Endothelial cell (in vitro differentiated cells): ENCODE results near the gene PRMT3. TPM values are rescaled to one million over a fixed set of nuclear protein-coding genes. Genes with fewer than 3 reads are reported as not detected.

Source experiments
- DNase-seq: peaks from one replicate; pipeline ENCODE4 v3.0.0; 2021; ENCODE audit warnings: low spot score
- H3K27ac Mint-ChIP-seq: one replicate; pipeline ENCODE4 v1.8.0; 2021; ENCODE audit warnings: mixed read lengths, inconsistent platforms; ENCODE audit not compliant: unreplicated experiment
- H3K27me3 Mint-ChIP-seq: one replicate; pipeline ENCODE4 v1.8.0; 2021; ENCODE audit warnings: mild to moderate bottlenecking, moderate library complexity, mixed read lengths, inconsistent platforms; ENCODE audit not compliant: unreplicated experiment
- H3K36me3 Mint-ChIP-seq: one replicate; pipeline ENCODE4 v1.8.0; 2021; ENCODE audit warnings: mild to moderate bottlenecking, low read depth, mixed read lengths, inconsistent platforms; ENCODE audit not compliant: unreplicated experiment
- H3K4me1 Mint-ChIP-seq: one replicate; pipeline ENCODE4 v1.8.0; 2021; ENCODE audit warnings: mild to moderate bottlenecking, mixed read lengths, inconsistent platforms; ENCODE audit not compliant: unreplicated experiment
- H3K4me3 Mint-ChIP-seq: one replicate; pipeline ENCODE4 v1.8.0; 2021; ENCODE audit warnings: mild to moderate bottlenecking, mixed read lengths, inconsistent platforms; ENCODE audit not compliant: unreplicated experiment
- H3K9me3 Mint-ChIP-seq: one replicate; pipeline ENCODE4 v1.8.0; 2021; ENCODE audit warnings: mixed read lengths, inconsistent platforms; ENCODE audit not compliant: unreplicated experiment
- CTCF ChIP-seq: fragments of 200-600 bp; sonication (generic); IDR thresholded peaks from one replicate; pipeline ENCODE4 v1.5.0; 2021; ENCODE audit warnings: antibody characterized with exemption; ENCODE audit not compliant: unreplicated experiment
- total RNA-seq: library from RNA; stranded (reverse); fragmentation: NEBNext Ultra II Directional; extraction: Animal tissue kit (Norgen Biotek cat#: 25700); gene quantifications from one replicate; pipeline ENCODE4 v1.2.1, GENCODE V29; 2021; ENCODE audit not compliant: unreplicated experiment

PRMT3 gene
- total RNA-seq, 1 donor from 2014 or later: 5.4 TPM

- no peak for TF ChIP-seq CTCF
- H3K27ac Mint-ChIP-seq: no peak overlapping the region
- no peaks in the 10 kb centered on the region for H3K36me3 Mint-ChIP-seq
- H3K27me3 Mint-ChIP-seq: no peaks in the 10 kb centered on the region
- H3K4me3 Mint-ChIP-seq: no peak overlapping the region
- H3K9me3 Mint-ChIP-seq: no peaks in the 10 kb centered on the region
- peaks cover 5% of the 10 kb centered on the region for H3K4me1 Mint-ChIP-seq
- DNase-seq: no peak
Observed at GRCh38 chr11:20501971-20502370, 114.5 kb downstream of the PRMT3 start.

GRCh38 chr11:20511982-20512381 lies 124.5 kb downstream of the PRMT3 start:
- no peaks in the 10 kb centered on the region for H3K36me3 Mint-ChIP-seq
- H3K27me3 Mint-ChIP-seq: no peaks in the 10 kb centered on the region
- H3K9me3 Mint-ChIP-seq: no peaks in the 10 kb centered on the region
- no peak overlapping the region for H3K4me3 Mint-ChIP-seq
- no peak for DNase-seq
- peaks cover 3% of the 10 kb centered on the region for H3K4me1 Mint-ChIP-seq
- no peak overlapping the region for H3K27ac Mint-ChIP-seq
- TF ChIP-seq CTCF: no peak

GRCh38 chr11:20512869-20513268 lies 125.4 kb downstream of the PRMT3 start:
- Mint-ChIP-seq H3K36me3 (no peaks in the 10 kb centered on the region), H3K27ac (no peak overlapping the region), H3K9me3 (no peaks in the 10 kb centered on the region), H3K4me1 (peaks cover 3% of the 10 kb centered on the region), H3K4me3 (no peak overlapping the region), H3K27me3 (no peaks in the 10 kb centered on the region)
- TF ChIP-seq CTCF: no peak
- DNase-seq: no peak

GRCh38 chr11:20518323-20518834 lies 130.9 kb downstream of the PRMT3 start:
- no peak overlapping the region for H3K27ac Mint-ChIP-seq
- H3K4me3 Mint-ChIP-seq: no peak overlapping the region
- H3K4me1 Mint-ChIP-seq: peaks cover 3% of the 10 kb centered on the region
- no peak for DNase-seq
- no peak for TF ChIP-seq CTCF
- no peaks in the 10 kb centered on the region for H3K27me3 Mint-ChIP-seq
- H3K9me3 Mint-ChIP-seq: no peaks in the 10 kb centered on the region
- H3K36me3 Mint-ChIP-seq: no peaks in the 10 kb centered on the region

GRCh38 chr11:20522536-20522935 lies 135.0 kb downstream of the PRMT3 start:
- Mint-ChIP-seq H3K4me3 (no peak overlapping the region), H3K4me1 (no peaks in the 10 kb centered on the region), H3K27ac (no peak overlapping the region), H3K36me3 (no peaks in the 10 kb centered on the region), H3K9me3 (no peaks in the 10 kb centered on the region), H3K27me3 (no peaks in the 10 kb centered on the region)
- TF ChIP-seq CTCF: no peak
- no peak for DNase-seq
